GM12878 (cell line): Measurements from ENCODE around the gene GEMIN7. TPM values are rescaled to one million over a fixed set of nuclear protein-coding genes. Genes with fewer than 3 reads are reported as not detected.

Experiments
- ATAC-seq: fragments of 200-7000 bp; cut with Tn5 transposase; 3 replicates; pipeline ENCODE4 v1.9.1; 2020; ENCODE audit warnings: mild to moderate bottlenecking, moderate library complexity
- BruUV-seq: library from RNA; stranded (reverse); fragments of 400-500 nt; replicated peaks from 2 replicates; lab custom pipeline; 2021; lab: Mats Ljungman, UMichigan
- CTCF ChIA-PET: fragments of 300-600 bp; sonication (Branson Sonifier 250); formaldehyde crosslinking; extraction: SDS; loops from one replicate; lab custom pipeline; 2021; ENCODE audit warnings: inconsistent platforms; lab: Yijun Ruan, JAX
- POLR2A ChIA-PET: fragments of 350-600 bp; formaldehyde crosslinking; extraction: SDS; loops from one replicate; lab custom pipeline; 2021; ENCODE audit warnings: inconsistent platforms; lab: Charles Lee
- RAD21 ChIA-PET: fragments of 300-600 bp; sonication (Branson Sonifier 250); formaldehyde crosslinking; loops from one replicate; lab custom pipeline; 2023; ENCODE audit warnings: antibody characterized with exemption; ENCODE audit not compliant: unreplicated experiment; lab: Charles Lee
- SMC1A ChIA-PET: fragments of 300-600 bp; sonication (Branson Sonifier 250); formaldehyde crosslinking; loops from one replicate; lab custom pipeline; 2023; ENCODE audit not compliant: unreplicated experiment, uncharacterized antibody; lab: Charles Lee
- DNase-seq: peaks from one replicate; pipeline ENCODE4 v3.0.0-alpha.2; 2011; ENCODE audit warnings: low read depth, low spot score
- FAIRE-seq: peaks from 3 replicates; lab custom pipeline; 2011; peaks lifted over from hg19 to GRCh38; lab: Jason Lieb, UNC
- H2AFZ ChIP-seq: 2 replicates; pipeline ENCODE4 v1.6.0; 2011; ENCODE audit warnings: low read depth, low read length, control low read depth; ENCODE audit not compliant: control insufficient read depth
- H3K27ac ChIP-seq: 2 replicates; pipeline ENCODE4 v1.5.1; 2011; ENCODE audit warnings: control low read depth; ENCODE audit not compliant: control insufficient read depth, insufficient read depth
- H3K27me3 ChIP-seq, 2 experiments: replicated peaks in 1 of 2; 2 replicates each; pipeline versions ENCODE4 v1.6.0 to v1.6.1; 2011; ENCODE audit warnings: low read length in 1 of 2; ENCODE audit not compliant: control insufficient read depth in 2 of 2, insufficient read depth in 2 of 2
- H3K36me3 ChIP-seq, 2 experiments: 2 replicates each; pipeline ENCODE4 v1.5.1; 2011; ENCODE audit warnings: low read length in 1 of 2; ENCODE audit not compliant: control insufficient read depth in 2 of 2, insufficient read depth in 2 of 2
- H3K4me1 ChIP-seq: 2 replicates; pipeline ENCODE4 v1.6.1; 2011; ENCODE audit warnings: mild to moderate bottlenecking, low read length, moderate library complexity, mixed read lengths; ENCODE audit not compliant: control insufficient read depth, insufficient read depth
- H3K4me2 ChIP-seq: 2 replicates; pipeline ENCODE4 v1.6.0; 2011; ENCODE audit warnings: control low read depth; ENCODE audit not compliant: control insufficient read depth, insufficient read depth
- H3K4me3 ChIP-seq: fragments of 200-600 bp; sonication (generic); 2 replicates; pipeline ENCODE4 v1.5.1; 2016
- H3K79me2 ChIP-seq: 2 replicates; pipeline ENCODE4 v1.6.0; 2011; ENCODE audit warnings: low read length; ENCODE audit not compliant: control insufficient read depth, insufficient read depth
- H3K9ac ChIP-seq: 2 replicates; pipeline ENCODE4 v1.8.0; 2011; ENCODE audit warnings: low read length, control low read depth, mixed read lengths; ENCODE audit not compliant: control insufficient read depth, insufficient read depth
- H3K9me3 ChIP-seq: replicated peaks from 3 replicates; pipeline ENCODE4 v1.5.1; 2011; ENCODE audit warnings: mild to moderate bottlenecking, low read length; ENCODE audit not compliant: control insufficient read depth, insufficient read depth
- H4K20me1 ChIP-seq: 2 replicates; pipeline ENCODE4 v1.6.0; 2011; ENCODE audit not compliant: control insufficient read depth, insufficient read depth
- ELK1 ChIP-seq: IDR thresholded peaks from 2 replicates; pipeline ENCODE4 v1.6.1; 2012; ENCODE audit warnings: low read depth, low read length, improper control_type of control experiment
- MYB ChIP-seq: fragments of 150-350 bp; IDR thresholded peaks from 2 replicates; pipeline ENCODE4 v1.6.1; 2014; ENCODE audit warnings: mild to moderate bottlenecking, low read depth, low read length, borderline replicate concordance
- NR2C1 ChIP-seq: fragments of 450-650 bp; IDR thresholded peaks from 2 replicates; pipeline ENCODE4 v1.6.1; 2017; ENCODE audit warnings: antibody characterized with exemption, mild to moderate bottlenecking, moderate library complexity
- NR2C2 ChIP-seq: IDR thresholded peaks from 2 replicates; pipeline ENCODE4 v1.6.1; 2011; ENCODE audit warnings: borderline replicate concordance, low read depth; ENCODE audit not compliant: control insufficient read depth, insufficient read length
- PML ChIP-seq: IDR thresholded peaks from 2 replicates; pipeline ENCODE4 v1.6.1; 2012; ENCODE audit warnings: low read length, inconsistent platforms
- TARDBP ChIP-seq: IDR thresholded peaks from 2 replicates; pipeline ENCODE4 v1.6.1; 2016; ENCODE audit warnings: borderline replicate concordance
- WGBS: methylation state at CpG from one replicate; pipeline ENCODE4 v1.1.6; 2016; ENCODE audit warnings: low lambda C conversion rate; ENCODE audit not compliant: insufficient replicate concordance, insufficient coverage; ENCODE audit errors: missing lambda C conversion rate; 5-methylcytosine and 5-hydroxymethylcytosine counted together
- in situ Hi-C: fragments of 300-500 bp; cut with MboI; formaldehyde crosslinking; loops from 9 replicates; pipeline ENCODE4 v1.14.3; 2018; ENCODE audit warnings: mixed read lengths
- intact Hi-C: fragments of 100-400 bp; cut with micrococcal nuclease; formaldehyde crosslinking; loops from one replicate; pipeline ENCODE4 v1.14.2; 2022; ENCODE audit not compliant: unreplicated experiment
- polyA plus RNA-seq, 11 experiments: library from polyadenylated mRNA; depleted of rRNA in 4 of 11; unstranded in 6 of 11; stranded (reverse) in 5 of 11; fragments of >200 nt; fragmentation: Nextera tagmentation in 4 of 11; fragmentation: Illumina TruSeq in 1 of 11; extraction: Ambion mirVana in 4 of 11; extraction: Trizol in 1 of 11; gene quantifications; 1 replicate in 1 of 11; 2 replicates in 10 of 11; pipeline versions ENCODE4 v1.2.1 to v1.2.3, GENCODE V29; 2011 to 2016; ENCODE audit warnings: inconsistent platforms in 2 of 11, missing spikeins in 2 of 11, low read depth in 1 of 11
- small RNA-seq: library from RNA; depleted of rRNA; stranded (forward); fragments of <200 nt; gene quantifications from one replicate; pipeline ENCODE3, GENCODE V24; 2014
- total RNA-seq, 4 experiments: library from RNA; depleted of rRNA in 3 of 4; stranded (reverse); fragments of >200 nt in 3 of 4; fragmentation: Illumina TruSeq in 1 of 4; extraction: Trizol in 1 of 4; gene quantifications; 2 replicates each; pipeline versions ENCODE4 v1.2.1 to v1.2.3, GENCODE V29; 2013 to 2021
- TF ChIP-seq, protein P1 (sequence below): fragments of 450-650 bp; IDR thresholded peaks from 2 replicates; pipeline ENCODE4 v1.6.1; 2017; ENCODE audit warnings: low read depth, mild to moderate bottlenecking, moderate library complexity
- TF ChIP-seq, protein P2 (sequence below): IDR thresholded peaks from 2 replicates; pipeline ENCODE4 v1.6.1; 2011; ENCODE audit warnings: mild to moderate bottlenecking, low read depth, low read length, moderate library complexity; ENCODE audit not compliant: insufficient replicate concordance

GEMIN7 gene
- total and polyA plus RNA-seq, 10 of the 15 experiments (the other 5 are each of a cell fraction or from before 2014, with no cell fraction given) = 21.1 to 76.7 (median 44.9) TPM

- in situ Hi-C loops (no loop called here), intact Hi-C loops (no loop called here)
- Histone ChIP-seq H3K4me3 (no peak overlapping the region), H3K36me3 (peaks cover 0 to 26% of the 10 kb centered on the region in 2 experiments; a peak in 3 of 4 replicates), H3K9ac (no peak overlapping the region), H3K79me2 (peaks cover 20% of the 10 kb centered on the region), H2AFZ (no peak overlapping the region), H3K27ac (no peak overlapping the region), H4K20me1 (no peaks in the 10 kb centered on the region), H3K9me3 (no peaks in the 10 kb centered on the region)
- no peak for ATAC-seq
- 88% methylated on average over 11 of the region's 11 CpGs for WGBS
- CTCF ChIA-PET = no interaction called here
- FAIRE-seq = no peak
- DNase-seq = no peak
- TF ChIP-seq, protein P1, sequence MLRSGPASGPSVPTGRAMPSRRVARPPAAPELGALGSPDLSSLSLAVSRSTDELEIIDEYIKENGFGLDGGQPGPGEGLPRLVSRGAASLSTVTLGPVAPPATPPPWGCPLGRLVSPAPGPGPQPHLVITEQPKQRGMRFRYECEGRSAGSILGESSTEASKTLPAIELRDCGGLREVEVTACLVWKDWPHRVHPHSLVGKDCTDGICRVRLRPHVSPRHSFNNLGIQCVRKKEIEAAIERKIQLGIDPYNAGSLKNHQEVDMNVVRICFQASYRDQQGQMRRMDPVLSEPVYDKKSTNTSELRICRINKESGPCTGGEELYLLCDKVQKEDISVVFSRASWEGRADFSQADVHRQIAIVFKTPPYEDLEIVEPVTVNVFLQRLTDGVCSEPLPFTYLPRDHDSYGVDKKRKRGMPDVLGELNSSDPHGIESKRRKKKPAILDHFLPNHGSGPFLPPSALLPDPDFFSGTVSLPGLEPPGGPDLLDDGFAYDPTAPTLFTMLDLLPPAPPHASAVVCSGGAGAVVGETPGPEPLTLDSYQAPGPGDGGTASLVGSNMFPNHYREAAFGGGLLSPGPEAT = no peak
- TF ChIP-seq, protein P2, sequence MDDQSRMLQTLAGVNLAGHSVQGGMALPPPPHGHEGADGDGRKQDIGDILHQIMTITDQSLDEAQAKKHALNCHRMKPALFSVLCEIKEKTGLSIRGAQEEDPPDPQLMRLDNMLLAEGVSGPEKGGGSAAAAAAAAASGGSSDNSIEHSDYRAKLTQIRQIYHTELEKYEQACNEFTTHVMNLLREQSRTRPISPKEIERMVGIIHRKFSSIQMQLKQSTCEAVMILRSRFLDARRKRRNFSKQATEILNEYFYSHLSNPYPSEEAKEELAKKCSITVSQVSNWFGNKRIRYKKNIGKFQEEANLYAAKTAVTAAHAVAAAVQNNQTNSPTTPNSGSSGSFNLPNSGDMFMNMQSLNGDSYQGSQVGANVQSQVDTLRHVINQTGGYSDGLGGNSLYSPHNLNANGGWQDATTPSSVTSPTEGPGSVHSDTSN = no peak
- TF ChIP-seq MYB = no peak
- TF ChIP-seq TARDBP = no peak
- TF ChIP-seq NR2C2 = no peak
- TF ChIP-seq NR2C1 = no peak
- no peak for TF ChIP-seq ELK1
- TF ChIP-seq PML = no peak
- TF ChIP-seq, all 136 proteins: peak for 0
- Histone ChIP-seq H3K4me1 (peaks cover 30% of the 10 kb centered on the region), H3K4me2 (no peak overlapping the region), H3K27me3 (no peaks in the 10 kb centered on the region)
- POLR2A ChIA-PET = interaction anchor here (0.8 kb wide), 1 partner anchor 26 kb away, joined by 3 read pairs; no protein-coding TSS in a partner anchor
- BruUV-seq = no TSS peak
- SMC1A ChIA-PET = no interaction called here
- RAD21 ChIA-PET = interaction anchor here (0.5 kb wide), 1 partner anchor 229 kb away, joined by 3 read pairs; no protein-coding TSS in a partner anchor
Observed at GRCh38 chr19:45140533-45140932, 61.5 kb downstream of the GEMIN7 start.

Small RNA genes lying within 50 kb of the gene (small RNA-seq; reads per million reads assigned to genes)
- not detected for gene RNU6-611P

Other genes with a start within 250 kb of the GEMIN7 start
Only the 7 nearest of the 17 such genes appear.
- 14.6 and 22.8 TPM in 2 replicates for gene RELB, start 77.8 kb upstream of the GEMIN7 start, total RNA-seq (2014; rRNA removed)
- 8.4 and 9.1 TPM in 2 replicates for gene RELB, start 77.8 kb upstream of the GEMIN7 start, total RNA-seq (2014; rRNA removed; fragmentation: Illumina TruSeq; extraction: Trizol)
- gene RELB, start 77.8 kb upstream of the GEMIN7 start, total RNA-seq (2021) = 43.4 and 43.8 TPM in 2 replicates
- 9.9 and 20.6 TPM in 2 replicates for gene RELB, start 77.8 kb upstream of the GEMIN7 start, polyA plus RNA-seq (2011; rRNA removed)
- gene RELB, start 77.8 kb upstream of the GEMIN7 start, polyA plus RNA-seq (2014; fragmentation: Illumina TruSeq; extraction: Trizol) = 3.6 and 5.6 TPM in 2 replicates
- 1 to 10 TPM in 1 of 2 experiments, under 1 TPM in 1; 0.66 to 3.2 TPM for gene RELB, start 77.8 kb upstream of the GEMIN7 start, polyA plus RNA-seq (2014; fragmentation: Nextera tagmentation; extraction: Ambion mirVana)
- gene RELB, start 77.8 kb upstream of the GEMIN7 start, polyA plus RNA-seq (2014; rRNA removed) = 27.9 and 38.9 TPM in 2 replicates
- 10 to 100 TPM; 11.1 to 14.5 TPM for gene RELB, start 77.8 kb upstream of the GEMIN7 start, polyA plus RNA-seq (2016; fragmentation: Nextera tagmentation; extraction: Ambion mirVana)
- gene CLASRP, start 40.2 kb upstream of the GEMIN7 start, total RNA-seq (2014; rRNA removed) = 28.5 and 28.9 TPM in 2 replicates
- 31.9 and 33.6 TPM in 2 replicates for gene CLASRP, start 40.2 kb upstream of the GEMIN7 start, total RNA-seq (2014; rRNA removed; fragmentation: Illumina TruSeq; extraction: Trizol)
- 66.7 and 75.8 TPM in 2 replicates for gene CLASRP, start 40.2 kb upstream of the GEMIN7 start, total RNA-seq (2021)
- 24.6 and 40.4 TPM in 2 replicates for gene CLASRP, start 40.2 kb upstream of the GEMIN7 start, polyA plus RNA-seq (2011; rRNA removed)
- gene CLASRP, start 40.2 kb upstream of the GEMIN7 start, polyA plus RNA-seq (2014; fragmentation: Illumina TruSeq; extraction: Trizol) = 20.2 and 37.2 TPM in 2 replicates
- gene CLASRP, start 40.2 kb upstream of the GEMIN7 start, polyA plus RNA-seq (2014; fragmentation: Nextera tagmentation; extraction: Ambion mirVana) = 1 to 10 TPM in 1 of 2 experiments, under 1 TPM in 1; 0.68 to 2.3 TPM
- 62.5 and 80.2 TPM in 2 replicates for gene CLASRP, start 40.2 kb upstream of the GEMIN7 start, polyA plus RNA-seq (2014; rRNA removed)
- gene CLASRP, start 40.2 kb upstream of the GEMIN7 start, polyA plus RNA-seq (2016; fragmentation: Nextera tagmentation; extraction: Ambion mirVana) = 10 to 100 TPM; 18.5 to 23.6 TPM
- 2.0 and 3.5 TPM in 2 replicates for gene ZNF296, start 2.8 kb upstream of the GEMIN7 start, total RNA-seq (2014; rRNA removed)
- 0.83 and 0.98 TPM in 2 replicates for gene ZNF296, start 2.8 kb upstream of the GEMIN7 start, total RNA-seq (2014; rRNA removed; fragmentation: Illumina TruSeq; extraction: Trizol)
- 21.3 and 23.5 TPM in 2 replicates for gene ZNF296, start 2.8 kb upstream of the GEMIN7 start, total RNA-seq (2021)
- gene ZNF296, start 2.8 kb upstream of the GEMIN7 start, polyA plus RNA-seq (2011; rRNA removed) = 0.24 and 0.92 TPM in 2 replicates
- 0.53 TPM in 1 of 2 replicates, not detected in the other for gene ZNF296, start 2.8 kb upstream of the GEMIN7 start, polyA plus RNA-seq (2014; fragmentation: Illumina TruSeq; extraction: Trizol)
- gene ZNF296, start 2.8 kb upstream of the GEMIN7 start, polyA plus RNA-seq (2014; fragmentation: Nextera tagmentation; extraction: Ambion mirVana) = under 1 TPM in 1 of 2 experiments, not detected in 1; 0.44 TPM
- gene ZNF296, start 2.8 kb upstream of the GEMIN7 start, polyA plus RNA-seq (2014; rRNA removed) = 7.5 and 11.8 TPM in 2 replicates
- 10 to 100 TPM; 21.9 to 23.6 TPM for gene ZNF296, start 2.8 kb upstream of the GEMIN7 start, polyA plus RNA-seq (2016; fragmentation: Nextera tagmentation; extraction: Ambion mirVana)
- gene PPP1R37, start 13.9 kb downstream of the GEMIN7 start, total RNA-seq (2014; rRNA removed) = 18.3 and 21.3 TPM in 2 replicates
- 4.0 and 5.1 TPM in 2 replicates for gene PPP1R37, start 13.9 kb downstream of the GEMIN7 start, total RNA-seq (2014; rRNA removed; fragmentation: Illumina TruSeq; extraction: Trizol)
- gene PPP1R37, start 13.9 kb downstream of the GEMIN7 start, total RNA-seq (2021) = 15.8 and 20.9 TPM in 2 replicates
- 5.5 and 9.5 TPM in 2 replicates for gene PPP1R37, start 13.9 kb downstream of the GEMIN7 start, polyA plus RNA-seq (2011; rRNA removed)
- 0.63 and 1.9 TPM in 2 replicates for gene PPP1R37, start 13.9 kb downstream of the GEMIN7 start, polyA plus RNA-seq (2014; fragmentation: Illumina TruSeq; extraction: Trizol)
- under 1 TPM in 1 of 2 experiments, not detected in 1; 0.09 TPM for gene PPP1R37, start 13.9 kb downstream of the GEMIN7 start, polyA plus RNA-seq (2014; fragmentation: Nextera tagmentation; extraction: Ambion mirVana)
- 17.5 and 20.7 TPM in 2 replicates for gene PPP1R37, start 13.9 kb downstream of the GEMIN7 start, polyA plus RNA-seq (2014; rRNA removed)
- 1 to 10 TPM; 2.2 to 4.1 TPM for gene PPP1R37, start 13.9 kb downstream of the GEMIN7 start, polyA plus RNA-seq (2016; fragmentation: Nextera tagmentation; extraction: Ambion mirVana)
- 0.05 and 0.06 TPM in 2 replicates for gene NKPD1, start 81.7 kb downstream of the GEMIN7 start, total RNA-seq (2014; rRNA removed)
- not detected in 2 replicates for gene NKPD1, start 81.7 kb downstream of the GEMIN7 start, total RNA-seq (2014; rRNA removed; fragmentation: Illumina TruSeq; extraction: Trizol)
- gene NKPD1, start 81.7 kb downstream of the GEMIN7 start, total RNA-seq (2021) = 0.05 and 0.13 TPM in 2 replicates
- gene NKPD1, start 81.7 kb downstream of the GEMIN7 start, polyA plus RNA-seq (2011; rRNA removed) = not detected in 2 replicates
- gene NKPD1, start 81.7 kb downstream of the GEMIN7 start, polyA plus RNA-seq (2014; fragmentation: Illumina TruSeq; extraction: Trizol) = not detected in 2 replicates
- gene NKPD1, start 81.7 kb downstream of the GEMIN7 start, polyA plus RNA-seq (2014; fragmentation: Nextera tagmentation; extraction: Ambion mirVana) = not detected
- gene NKPD1, start 81.7 kb downstream of the GEMIN7 start, polyA plus RNA-seq (2014; rRNA removed) = 0.04 and 0.18 TPM in 2 replicates
- not detected for gene NKPD1, start 81.7 kb downstream of the GEMIN7 start, polyA plus RNA-seq (2016; fragmentation: Nextera tagmentation; extraction: Ambion mirVana)
- 46.8 and 48.8 TPM in 2 replicates for gene TRAPPC6A, start 99.0 kb downstream of the GEMIN7 start, total RNA-seq (2014; rRNA removed)
- gene TRAPPC6A, start 99.0 kb downstream of the GEMIN7 start, total RNA-seq (2014; rRNA removed; fragmentation: Illumina TruSeq; extraction: Trizol) = 21.5 and 23.8 TPM in 2 replicates
- gene TRAPPC6A, start 99.0 kb downstream of the GEMIN7 start, total RNA-seq (2021) = 62.8 and 66.8 TPM in 2 replicates
- gene TRAPPC6A, start 99.0 kb downstream of the GEMIN7 start, polyA plus RNA-seq (2011; rRNA removed) = 15.1 and 24.9 TPM in 2 replicates
- 1.4 and 16.8 TPM in 2 replicates for gene TRAPPC6A, start 99.0 kb downstream of the GEMIN7 start, polyA plus RNA-seq (2014; fragmentation: Illumina TruSeq; extraction: Trizol)
- gene TRAPPC6A, start 99.0 kb downstream of the GEMIN7 start, polyA plus RNA-seq (2014; fragmentation: Nextera tagmentation; extraction: Ambion mirVana) = 10 to 100 TPM in 1 of 2 experiments, 1 to 10 TPM in 1; 1.8 to 20.3 TPM
- 66.7 and 68.2 TPM in 2 replicates for gene TRAPPC6A, start 99.0 kb downstream of the GEMIN7 start, polyA plus RNA-seq (2014; rRNA removed)
- gene TRAPPC6A, start 99.0 kb downstream of the GEMIN7 start, polyA plus RNA-seq (2016; fragmentation: Nextera tagmentation; extraction: Ambion mirVana) = 10 to 100 TPM; 82.8 to 83.9 TPM
- gene BLOC1S3, start 99.5 kb downstream of the GEMIN7 start, total RNA-seq (2014; rRNA removed) = 4.2 and 4.4 TPM in 2 replicates
- gene BLOC1S3, start 99.5 kb downstream of the GEMIN7 start, total RNA-seq (2014; rRNA removed; fragmentation: Illumina TruSeq; extraction: Trizol) = 3.6 and 4.1 TPM in 2 replicates
- 17.0 and 18.3 TPM in 2 replicates for gene BLOC1S3, start 99.5 kb downstream of the GEMIN7 start, total RNA-seq (2021)
- gene BLOC1S3, start 99.5 kb downstream of the GEMIN7 start, polyA plus RNA-seq (2011; rRNA removed) = 4.5 and 10.0 TPM in 2 replicates
- gene BLOC1S3, start 99.5 kb downstream of the GEMIN7 start, polyA plus RNA-seq (2014; fragmentation: Illumina TruSeq; extraction: Trizol) = 8.0 and 9.3 TPM in 2 replicates
- 10 to 100 TPM; 10.0 to 14.5 TPM for gene BLOC1S3, start 99.5 kb downstream of the GEMIN7 start, polyA plus RNA-seq (2014; fragmentation: Nextera tagmentation; extraction: Ambion mirVana)
- 10.8 and 14.9 TPM in 2 replicates for gene BLOC1S3, start 99.5 kb downstream of the GEMIN7 start, polyA plus RNA-seq (2014; rRNA removed)
- 10 to 100 TPM; 14.7 to 15.0 TPM for gene BLOC1S3, start 99.5 kb downstream of the GEMIN7 start, polyA plus RNA-seq (2016; fragmentation: Nextera tagmentation; extraction: Ambion mirVana)